Smooth muscle cell of the brain vasculature (primary cell): Measurements from ENCODE around the gene PRKN.
A peak's percentile ranks its signal among the peaks of the same experiment; 100 is the strongest.

Source experiments
- DNase-seq: peaks from one replicate; pipeline ENCODE4 v3.0.0-alpha.2; 2012; ENCODE audit warnings: low read depth, low spot score

Gene PRKN

GRCh38 chr6:161963634-161964234 is 763.8 kb downstream of the PRKN start:
- DNase-seq, result no peak

- DNase-seq, result no peak
These were observed 764.4 kb downstream of the PRKN start for GRCh38 chr6:161963181-161963580.

- DNase-seq, result no peak
These were observed 765.8 kb downstream of the PRKN start for GRCh38 chr6:161961796-161962195.

- no peak for DNase-seq
These were observed 766.5 kb downstream of the PRKN start for GRCh38 chr6:161961046-161961445.

- no peak for DNase-seq
These were observed 768.5 kb downstream of the PRKN start for GRCh38 chr6:161959072-161959471.

- no peak for DNase-seq
These were observed 771.5 kb downstream of the PRKN start for GRCh38 chr6:161956082-161956481.

GRCh38 chr6:161954699-161955276 is 772.8 kb downstream of the PRKN start:
- DNase-seq, result no peak

GRCh38 chr6:161954077-161954476 is 773.5 kb downstream of the PRKN start:
- DNase-seq, result no peak

- DNase-seq, result no peak
These were observed 776.4 kb downstream of the PRKN start for GRCh38 chr6:161951126-161951525.

GRCh38 chr6:161949531-161949930 is 778.0 kb downstream of the PRKN start:
- DNase-seq, result no peak

GRCh38 chr6:161948462-161948861 is 779.1 kb downstream of the PRKN start:
- DNase-seq, result no peak

- no peak for DNase-seq
These were observed 780.2 kb downstream of the PRKN start for GRCh38 chr6:161947371-161947770.

- no peak for DNase-seq
These were observed 781.1 kb downstream of the PRKN start for GRCh38 chr6:161946461-161946860.

GRCh38 chr6:161943561-161943960 is 784.0 kb downstream of the PRKN start:
- no peak for DNase-seq

- no peak for DNase-seq
These were observed 786.0 kb downstream of the PRKN start for GRCh38 chr6:161941565-161941964.

GRCh38 chr6:161940519-161940918 is 787.0 kb downstream of the PRKN start:
- no peak for DNase-seq

- DNase-seq, result no peak
These were observed 801.2 kb downstream of the PRKN start for GRCh38 chr6:161926324-161926723.

GRCh38 chr6:161924516-161925116 is 803.0 kb downstream of the PRKN start:
- DNase-seq, result no peak

GRCh38 chr6:161922631-161923119 is 804.9 kb downstream of the PRKN start:
- peak; percentile 50 for DNase-seq

- no peak for DNase-seq
These were observed 805.8 kb downstream of the PRKN start for GRCh38 chr6:161921602-161922395.

- no peak for DNase-seq
These were observed 807.9 kb downstream of the PRKN start for GRCh38 chr6:161919691-161920090.

GRCh38 chr6:161918628-161919205 is 808.8 kb downstream of the PRKN start:
- DNase-seq, result no peak
